Hematopoietic multipotent progenitor cell treated with erythropoietin and hydrocortisone succinate and interleukin-3 and kit ligand, for 4 days (in vitro differentiated cells): ENCODE data around the gene DGUOK.
A peak's percentile ranks its signal among the peaks of the same experiment; 100 is the strongest.

ENCODE experiments used
- DNase-seq: peaks from one replicate; pipeline ENCODE4 v3.0.0-alpha.2; 2015

The DGUOK gene

DNA sequence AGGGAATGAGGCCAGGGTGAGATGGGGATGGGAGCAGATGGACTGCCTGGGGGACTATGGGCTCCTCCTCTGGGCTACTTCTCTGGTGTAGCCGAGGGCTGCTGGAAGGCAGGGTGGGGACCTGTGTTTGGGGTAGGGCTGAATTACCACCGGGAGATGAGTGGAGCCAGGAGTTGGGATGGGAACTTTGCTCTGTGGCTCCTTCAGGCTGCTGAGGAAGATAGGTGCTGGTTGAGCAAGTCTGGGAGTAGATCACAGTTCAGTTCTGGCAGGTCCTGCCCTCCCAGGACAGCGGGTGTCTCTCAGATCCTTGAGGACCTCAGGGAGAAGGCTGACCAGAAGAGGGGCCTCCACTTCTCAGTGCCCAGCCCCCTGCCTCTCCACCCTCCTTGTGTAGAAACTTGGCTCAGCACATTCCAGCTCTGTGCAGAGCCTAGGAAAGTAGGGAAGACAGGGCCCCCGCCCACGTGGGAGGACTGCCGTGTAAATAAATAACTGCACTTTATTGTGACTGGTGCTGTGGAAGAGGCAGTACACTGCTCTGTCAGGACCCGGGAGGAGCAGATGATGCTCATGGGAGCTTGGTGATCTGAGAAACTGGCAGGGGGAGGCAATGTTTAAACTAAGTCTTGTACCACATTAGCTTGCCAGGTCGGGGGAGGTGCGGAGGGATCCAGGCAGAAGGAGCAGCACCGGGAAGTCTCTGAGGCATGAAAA, 73.4 kb downstream of the DGUOK start:
- DNase-seq: no peak

- DNase-seq: no peak
Measured at GRCh38 chr2:74000666-74001065, 74.0 kb downstream of the DGUOK start.

- DNase-seq: no peak
Measured at GRCh38 chr2:74001121-74001520, 74.4 kb downstream of the DGUOK start.

- no peak for DNase-seq
Measured at GRCh38 chr2:74001781-74002504, 75.3 kb downstream of the DGUOK start.

GRCh38 chr2:74002505-74003421, 76.1 kb downstream of the DGUOK start:
- DNase-seq: peak; percentile 93

- DNase-seq: no peak
Measured at GRCh38 chr2:74003494-74004211, 77.0 kb downstream of the DGUOK start.

DNA sequence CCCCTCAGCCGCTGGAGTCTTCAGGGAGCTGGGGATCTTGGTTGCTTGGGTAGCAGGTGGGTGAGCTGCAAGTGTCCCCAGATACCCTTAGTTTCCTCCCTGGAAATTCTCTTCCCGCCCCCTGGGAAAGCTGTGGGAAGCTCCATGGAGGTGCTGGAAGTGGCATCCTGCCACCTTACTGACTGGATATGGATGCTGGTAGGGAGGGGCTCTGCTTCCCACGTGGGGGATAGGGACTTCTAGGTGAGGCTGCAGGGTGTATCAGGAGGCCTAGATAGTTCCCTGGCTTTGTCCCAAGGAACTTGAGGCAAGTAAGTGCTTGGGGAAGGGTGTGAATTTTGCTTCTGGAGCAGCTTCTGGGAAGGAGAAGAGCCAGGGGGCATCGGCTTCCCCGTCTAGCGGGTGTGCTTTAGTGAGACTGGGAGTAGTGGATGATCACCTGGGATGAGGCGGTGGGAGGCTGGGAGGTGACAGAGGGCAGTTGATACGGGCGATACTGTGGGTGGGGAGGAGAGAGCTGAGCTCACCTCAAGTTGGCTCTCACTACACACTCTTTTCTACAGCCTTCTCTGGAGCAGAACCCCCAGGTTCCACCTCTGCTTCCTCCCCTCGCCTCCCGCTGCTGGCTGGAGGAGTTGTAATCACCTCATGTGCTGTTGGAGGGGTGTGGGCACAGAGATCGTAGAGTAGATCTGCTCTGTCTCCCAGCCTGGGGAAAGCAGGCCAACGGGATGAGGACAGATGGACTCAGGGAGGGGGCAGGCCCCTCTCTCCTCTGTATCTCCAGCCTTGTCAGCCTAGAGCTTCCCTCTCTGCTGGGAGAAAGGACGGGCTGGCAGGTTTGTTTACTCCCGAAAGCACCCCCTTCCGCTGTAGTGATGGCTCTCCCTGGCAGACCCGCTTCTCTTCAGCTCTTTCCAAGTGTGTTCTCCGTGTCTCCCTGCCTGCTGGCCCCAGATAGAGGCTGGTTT, 77.8 kb downstream of the DGUOK start:
- no peak for DNase-seq

- no peak for DNase-seq
Measured at GRCh38 chr2:74005786-74006185, 79.1 kb downstream of the DGUOK start.

DNA sequence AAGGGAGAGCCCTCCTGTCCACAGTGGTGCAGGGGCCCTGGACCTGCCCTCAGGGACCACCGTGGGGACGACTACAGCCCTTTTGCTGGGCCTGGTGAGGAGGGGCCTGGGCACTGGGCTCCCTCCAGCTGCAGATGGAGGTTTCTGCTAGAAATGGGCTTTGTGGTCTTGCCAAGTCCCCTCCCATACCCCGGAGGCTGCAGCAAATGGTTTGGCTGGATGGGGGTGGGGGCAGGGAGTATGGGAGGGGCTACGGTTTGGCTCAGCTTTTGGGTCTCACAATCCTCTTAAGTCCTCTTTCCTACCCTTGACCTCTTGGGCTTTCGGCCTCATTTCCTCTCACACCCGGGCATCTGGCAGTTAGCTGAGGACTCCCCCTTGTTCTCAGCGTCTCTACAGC, 79.8 kb downstream of the DGUOK start:
- DNase-seq: no peak

GRCh38 chr2:74007121-74007520, 80.4 kb downstream of the DGUOK start:
- no peak for DNase-seq

DNA sequence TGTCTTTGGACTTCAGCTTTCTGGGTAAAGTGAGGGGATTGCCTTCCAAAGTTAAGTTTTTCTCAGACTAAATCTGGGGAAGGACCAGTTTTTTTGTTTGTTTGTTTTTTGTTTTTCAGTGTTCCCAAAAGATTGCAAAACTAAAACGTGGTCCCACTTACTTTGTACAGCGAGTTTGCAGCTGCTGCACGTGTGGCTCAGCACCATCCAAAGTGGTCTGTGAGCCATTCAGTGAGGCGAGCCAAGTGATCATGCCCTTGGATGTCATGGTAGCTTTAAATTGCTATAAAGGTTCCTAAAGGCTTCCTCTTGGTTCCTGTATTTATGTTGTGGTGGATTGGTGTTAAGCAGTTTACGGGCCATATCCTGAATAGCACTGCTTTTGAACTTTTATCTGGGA, 81.0 kb downstream of the DGUOK start:
- no peak for DNase-seq
